Upper lobe of right lung (tissue), 1 donor: ENCODE data around the gene TFEC. TPM values are rescaled to one million over a fixed set of nuclear protein-coding genes. Genes with fewer than 3 reads are reported as not detected.

ENCODE experiments used
- ATAC-seq: fragments of 200-7000 bp; cut with Tn5 transposase; one replicate; pipeline ENCODE4 v1.9.1; 2020; ENCODE audit warnings: mild to moderate bottlenecking, moderate library complexity
- DNase-seq: peaks from one replicate; pipeline ENCODE4 v3.0.0-alpha.2; 2020
- H3K27ac ChIP-seq: fragments of 200-600 bp; one replicate; pipeline ENCODE4 v1.8.0; 2022
- H3K27me3 ChIP-seq: fragments of 200-600 bp; one replicate; pipeline ENCODE4 v1.8.0; 2022; ENCODE audit warnings: mild to moderate bottlenecking
- H3K36me3 ChIP-seq: fragments of 200-600 bp; one replicate; pipeline ENCODE4 v1.8.0; 2022
- H3K4me1 ChIP-seq: fragments of 200-600 bp; one replicate; pipeline ENCODE4 v1.8.0; 2022
- H3K4me3 ChIP-seq: fragments of 200-600 bp; one replicate; pipeline ENCODE4 v1.8.0; 2022; ENCODE audit warnings: mild to moderate bottlenecking
- H3K9me3 ChIP-seq: fragments of 200-600 bp; one replicate; pipeline ENCODE4 v1.8.0; 2022
- CTCF ChIP-seq: fragments of 200-600 bp; IDR thresholded peaks from one replicate; pipeline ENCODE4 v1.8.0; 2022; ENCODE audit warnings: antibody characterized with exemption
- intact Hi-C: fragments of 100-400 bp; cut with DNase I; formaldehyde crosslinking; loops from one replicate; pipeline ENCODE4 v1.11.0; 2022
- total RNA-seq: library from RNA; stranded (reverse); fragmentation: NEBNext Ultra II Directional; extraction: Animal tissue kit (Norgen Biotek cat#: 25700); gene quantifications from one replicate; pipeline ENCODE4 v1.2.1, GENCODE V29; 2021
- donor health status: DM: no; HTN: yes; CAD: no; lungs with severe emphysema.

The TFEC gene
- total RNA-seq, 1 donor from 2014 or later = 29.8 TPM

DNA sequence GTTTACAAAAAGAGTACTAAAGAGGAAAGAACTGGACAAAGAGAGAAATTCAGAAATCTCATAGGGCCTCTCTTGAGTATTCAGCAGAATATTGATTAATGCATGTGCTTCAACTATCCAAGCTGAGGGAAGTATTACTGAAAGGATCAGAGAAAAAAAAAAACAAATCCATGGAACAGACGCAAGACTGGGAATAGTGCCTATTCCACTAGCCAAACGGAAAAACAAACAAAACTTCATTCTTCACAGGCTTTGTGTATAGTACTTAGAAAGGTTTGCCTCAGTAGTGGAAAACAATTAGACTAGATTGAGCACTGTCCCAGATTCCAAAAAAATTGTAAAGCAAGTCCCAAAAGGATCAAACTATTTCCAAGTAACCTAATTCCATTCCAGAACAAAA lies 106.2 kb downstream of the TFEC start:
- Histone ChIP-seq H3K4me3 (no peak overlapping the region), H3K27me3 (no peaks in the 10 kb centered on the region), H3K4me1 (no peaks in the 10 kb centered on the region), H3K9me3 (no peaks in the 10 kb centered on the region), H3K36me3 (no peaks in the 10 kb centered on the region), H3K27ac (no peak overlapping the region)
- intact Hi-C loops = no loop called here
- no peak for ATAC-seq
- TF ChIP-seq CTCF = no peak
- DNase-seq = no peak

DNA sequence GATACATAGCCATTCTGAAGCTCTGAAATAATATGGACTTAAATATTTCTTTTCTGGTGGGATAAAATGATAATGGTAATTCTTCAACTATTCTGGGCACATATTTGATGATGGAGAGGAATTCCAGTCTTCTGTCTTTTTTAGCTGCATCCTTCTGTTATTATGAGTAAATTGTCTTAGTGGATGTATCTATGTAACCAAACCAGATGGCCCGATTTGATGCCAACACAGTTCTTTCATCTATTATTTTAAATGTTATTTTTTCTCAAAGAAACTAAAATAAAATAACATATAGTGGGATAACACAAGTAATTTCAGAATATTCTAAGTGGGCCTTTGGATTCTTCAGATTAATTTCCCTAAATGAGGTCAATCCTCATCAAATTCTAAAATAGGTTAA lies 110.2 kb downstream of the TFEC start:
- Histone ChIP-seq H3K27ac (no peak overlapping the region), H3K4me1 (no peaks in the 10 kb centered on the region), H3K27me3 (no peaks in the 10 kb centered on the region), H3K36me3 (no peaks in the 10 kb centered on the region), H3K9me3 (no peaks in the 10 kb centered on the region), H3K4me3 (no peak overlapping the region)
- DNase-seq (no peak), ATAC-seq (no peak)
- intact Hi-C loops = no loop called here
- no peak for TF ChIP-seq CTCF

GRCh38 chr7:115914951-115915350 lies 115.6 kb downstream of the TFEC start:
- no peaks in the 10 kb centered on the region for H3K27me3 ChIP-seq
- TF ChIP-seq CTCF = no peak
- H3K4me1 ChIP-seq = no peaks in the 10 kb centered on the region
- ATAC-seq (no peak), DNase-seq (no peak)
- no peak overlapping the region for H3K27ac ChIP-seq
- intact Hi-C loops = no loop called here
- no peaks in the 10 kb centered on the region for H3K36me3 ChIP-seq
- H3K9me3 ChIP-seq = no peaks in the 10 kb centered on the region
- H3K4me3 ChIP-seq = no peak overlapping the region

GRCh38 chr7:115911465-115911864 lies 119.1 kb downstream of the TFEC start:
- Histone ChIP-seq H3K9me3 (no peaks in the 10 kb centered on the region), H3K4me1 (no peaks in the 10 kb centered on the region), H3K36me3 (no peaks in the 10 kb centered on the region), H3K27ac (no peak overlapping the region), H3K4me3 (no peak overlapping the region), H3K27me3 (no peaks in the 10 kb centered on the region)
- ATAC-seq (no peak), DNase-seq (no peak)
- intact Hi-C loops = no loop called here
- no peak for TF ChIP-seq CTCF

- no peak overlapping the region for H3K27ac ChIP-seq
- TF ChIP-seq CTCF = peak; percentile 59
- intact Hi-C loops = no loop called here
- H3K9me3 ChIP-seq = no peaks in the 10 kb centered on the region
- peak; percentile 53 for ATAC-seq
- DNase-seq = no peak
- H3K4me3 ChIP-seq = no peak overlapping the region
- no peaks in the 10 kb centered on the region for H3K27me3 ChIP-seq
- no peaks in the 10 kb centered on the region for H3K36me3 ChIP-seq
- H3K4me1 ChIP-seq = no peaks in the 10 kb centered on the region
Observed at GRCh38 chr7:115910541-115911164, 119.9 kb downstream of the TFEC start.

GRCh38 chr7:115906731-115907130 lies 123.8 kb downstream of the TFEC start:
- TF ChIP-seq CTCF = no peak
- H3K4me3 ChIP-seq = no peak overlapping the region
- no peaks in the 10 kb centered on the region for H3K9me3 ChIP-seq
- no peaks in the 10 kb centered on the region for H3K36me3 ChIP-seq
- H3K4me1 ChIP-seq = no peaks in the 10 kb centered on the region
- ATAC-seq (no peak), DNase-seq (no peak)
- no peak overlapping the region for H3K27ac ChIP-seq
- no peaks in the 10 kb centered on the region for H3K27me3 ChIP-seq
- intact Hi-C loops = no loop called here
